ENCODE data around the gene PSMD13. TPM values are rescaled to one million over a fixed set of nuclear protein-coding genes. Genes with fewer than 3 reads are reported as not detected.

Gene PSMD13
- total and polyA plus RNA-seq, 2 of the 13 experiments (the other 11 are each of a cell fraction or from before 2014, with no cell fraction given): 83.0 to 117 TPM

DNA sequence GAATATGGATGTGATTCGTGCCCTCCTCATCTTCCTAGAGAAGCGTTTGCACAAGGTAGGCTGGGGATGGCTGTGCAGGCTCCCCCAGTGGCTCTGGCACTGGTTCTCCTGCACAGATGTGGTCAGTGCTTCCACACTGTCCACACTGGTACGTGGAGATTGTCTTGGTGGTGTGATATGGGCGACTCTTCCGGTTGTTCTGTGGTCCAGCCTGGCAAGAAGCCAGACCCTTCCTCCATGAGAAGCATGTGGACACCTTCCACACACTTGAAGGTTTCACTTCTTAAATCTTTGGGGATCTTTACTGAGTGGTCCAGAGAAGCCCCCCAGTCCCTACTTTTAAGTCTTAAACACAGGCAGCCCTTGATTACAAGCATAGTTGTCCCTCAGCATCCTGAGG lies 25.5 kb upstream of the PSMD13 start (continued):
- TF ChIP-seq, protein P1, sequence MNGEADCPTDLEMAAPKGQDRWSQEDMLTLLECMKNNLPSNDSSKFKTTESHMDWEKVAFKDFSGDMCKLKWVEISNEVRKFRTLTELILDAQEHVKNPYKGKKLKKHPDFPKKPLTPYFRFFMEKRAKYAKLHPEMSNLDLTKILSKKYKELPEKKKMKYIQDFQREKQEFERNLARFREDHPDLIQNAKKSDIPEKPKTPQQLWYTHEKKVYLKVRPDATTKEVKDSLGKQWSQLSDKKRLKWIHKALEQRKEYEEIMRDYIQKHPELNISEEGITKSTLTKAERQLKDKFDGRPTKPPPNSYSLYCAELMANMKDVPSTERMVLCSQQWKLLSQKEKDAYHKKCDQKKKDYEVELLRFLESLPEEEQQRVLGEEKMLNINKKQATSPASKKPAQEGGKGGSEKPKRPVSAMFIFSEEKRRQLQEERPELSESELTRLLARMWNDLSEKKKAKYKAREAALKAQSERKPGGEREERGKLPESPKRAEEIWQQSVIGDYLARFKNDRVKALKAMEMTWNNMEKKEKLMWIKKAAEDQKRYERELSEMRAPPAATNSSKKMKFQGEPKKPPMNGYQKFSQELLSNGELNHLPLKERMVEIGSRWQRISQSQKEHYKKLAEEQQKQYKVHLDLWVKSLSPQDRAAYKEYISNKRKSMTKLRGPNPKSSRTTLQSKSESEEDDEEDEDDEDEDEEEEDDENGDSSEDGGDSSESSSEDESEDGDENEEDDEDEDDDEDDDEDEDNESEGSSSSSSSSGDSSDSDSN (CRISPR knock-in tag; IDR thresholded peaks at IDR 0.05): no peak
- TF ChIP-seq RBFOX2 (IDR thresholded peaks at IDR 0.05; ENCODE audit: low read depth, low read length): no peak
- TF ChIP-seq ZNF605 (CRISPR knock-in tag; IDR thresholded peaks at IDR 0.05): no peak
- TF ChIP-seq ZFP36 (IDR thresholded peaks at IDR 0.05; ENCODE audit: borderline replicate concordance, low read depth, low read length, partially characterized antibody): no peak
- no peak for TF ChIP-seq ZSCAN30 (CRISPR knock-in tag; IDR thresholded peaks at IDR 0.05)
- no peak for TF ChIP-seq ZNF776 (CRISPR knock-in tag; IDR thresholded peaks at IDR 0.05)
- no peak for TF ChIP-seq ZNF550 (CRISPR knock-in tag; IDR thresholded peaks at IDR 0.05; ENCODE audit: borderline replicate concordance)

DNA sequence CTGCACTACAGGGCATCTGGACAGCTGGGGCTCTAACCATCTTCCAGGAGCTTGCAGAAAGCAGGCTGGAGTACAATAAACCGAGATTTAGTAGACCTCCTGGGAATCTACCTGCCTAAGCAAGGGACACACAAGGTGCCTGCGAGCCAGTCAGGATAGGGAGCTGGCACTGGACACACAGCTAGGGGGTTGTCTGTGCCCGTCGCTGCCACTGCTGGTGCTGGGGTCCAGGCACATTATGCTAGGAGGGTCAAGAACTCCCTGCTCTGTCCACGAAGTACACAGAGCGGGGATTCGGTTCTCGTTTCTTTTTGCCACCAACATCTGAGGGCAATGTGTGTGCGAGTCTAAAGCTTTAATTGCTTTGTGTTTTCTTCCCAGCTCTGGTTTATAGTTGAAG lies 25.0 kb upstream of the PSMD13 start:
- in situ Hi-C loops (cut with HindIII; ENCODE audit: extremely low pct_ligation_motif_present, low pct_unique_long_range_greater_than_20kb) (no loop called here), intact Hi-C loops (cut with micrococcal nuclease; ENCODE audit: unreplicated experiment) (no loop called here)
- Histone ChIP-seq H3K36me3 (replicated peaks in 1 of 2; ENCODE audit: control insufficient read depth in 1 of 2, insufficient read depth in 2 of 2, low read length in 2 of 2) (peaks cover 36 to 59% of the 10 kb centered on the region in 2 experiments), H3K4me2 (ENCODE audit: low read depth, low read length) (no peak overlapping the region), H3K4me3 (replicated peaks in 1 of 3; ENCODE audit: insufficient read depth in 1 of 3, low read depth in 2 of 3, low read length in 3 of 3) (no peak overlapping the region), H3K27ac (ENCODE audit: extremely low read length, insufficient read depth, low read length) (no peak overlapping the region), H3K9me3 (ENCODE audit: low read length) (no peaks in the 10 kb centered on the region), H4K20me1 (ENCODE audit: insufficient read depth, low read length) (no peaks in the 10 kb centered on the region; the same call in 1 of the 2 replicates), H2AFZ (ENCODE audit: low read length) (no peak overlapping the region), H3K27me3 (ENCODE audit: control insufficient read depth in 1 of 2, insufficient read depth in 2 of 2, low read length in 2 of 2) (no peaks in the 10 kb centered on the region; a peak in 1 of 5 replicates), H3K79me2 (ENCODE audit: insufficient read depth, low read length) (peaks cover 30% of the 10 kb centered on the region), H3K4me1 (ENCODE audit: insufficient read depth, low read length) (peaks cover 33% of the 10 kb centered on the region), H3K9ac (ENCODE audit: insufficient read depth, low read depth, low read length) (no peak overlapping the region)
- ChIA-PET POLR2A (no interaction called here), CTCF (ENCODE audit: low intra/inter-chr PET ratio, low total read pairs) (no interaction called here)
- DNase-seq (ENCODE audit: low spot score) (no peak), ATAC-seq (no peak), FAIRE-seq (no peak)
- TF ChIP-seq, protein P2, sequence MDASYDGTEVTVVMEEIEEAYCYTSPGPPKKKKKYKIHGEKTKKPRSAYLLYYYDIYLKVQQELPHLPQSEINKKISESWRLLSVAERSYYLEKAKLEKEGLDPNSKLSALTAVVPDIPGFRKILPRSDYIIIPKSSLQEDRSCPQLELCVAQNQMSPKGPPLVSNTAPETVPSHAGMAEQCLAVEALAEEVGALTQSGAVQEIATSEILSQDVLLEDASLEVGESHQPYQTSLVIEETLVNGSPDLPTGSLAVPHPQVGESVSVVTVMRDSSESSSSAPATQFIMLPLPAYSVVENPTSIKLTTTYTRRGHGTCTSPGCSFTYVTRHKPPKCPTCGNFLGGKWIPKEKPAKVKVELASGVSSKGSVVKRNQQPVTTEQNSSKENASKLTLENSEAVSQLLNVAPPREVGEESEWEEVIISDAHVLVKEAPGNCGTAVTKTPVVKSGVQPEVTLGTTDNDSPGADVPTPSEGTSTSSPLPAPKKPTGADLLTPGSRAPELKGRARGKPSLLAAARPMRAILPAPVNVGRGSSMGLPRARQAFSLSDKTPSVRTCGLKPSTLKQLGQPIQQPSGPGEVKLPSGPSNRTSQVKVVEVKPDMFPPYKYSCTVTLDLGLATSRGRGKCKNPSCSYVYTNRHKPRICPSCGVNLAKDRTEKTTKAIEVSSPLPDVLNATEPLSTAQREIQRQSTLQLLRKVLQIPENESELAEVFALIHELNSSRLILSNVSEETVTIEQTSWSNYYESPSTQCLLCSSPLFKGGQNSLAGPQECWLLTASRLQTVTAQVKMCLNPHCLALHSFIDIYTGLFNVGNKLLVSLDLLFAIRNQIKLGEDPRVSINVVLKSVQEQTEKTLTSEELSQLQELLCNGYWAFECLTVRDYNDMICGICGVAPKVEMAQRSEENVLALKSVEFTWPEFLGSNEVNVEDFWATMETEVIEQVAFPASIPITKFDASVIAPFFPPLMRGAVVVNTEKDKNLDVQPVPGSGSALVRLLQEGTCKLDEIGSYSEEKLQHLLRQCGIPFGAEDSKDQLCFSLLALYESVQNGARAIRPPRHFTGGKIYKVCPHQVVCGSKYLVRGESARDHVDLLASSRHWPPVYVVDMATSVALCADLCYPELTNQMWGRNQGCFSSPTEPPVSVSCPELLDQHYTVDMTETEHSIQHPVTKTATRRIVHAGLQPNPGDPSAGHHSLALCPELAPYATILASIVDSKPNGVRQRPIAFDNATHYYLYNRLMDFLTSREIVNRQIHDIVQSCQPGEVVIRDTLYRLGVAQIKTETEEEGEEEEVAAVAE (CRISPR knock-in tag; IDR thresholded peaks at IDR 0.05; ENCODE audit: borderline replicate concordance): no peak
- no peak for TF ChIP-seq ZFP36 (IDR thresholded peaks at IDR 0.05; ENCODE audit: borderline replicate concordance, low read depth, low read length, partially characterized antibody)
- TF ChIP-seq CHCHD3 (CRISPR knock-in tag; IDR thresholded peaks at IDR 0.05): no peak
- TF ChIP-seq SMYD3 (CRISPR knock-in tag; IDR thresholded peaks at IDR 0.05): no peak
- TF ChIP-seq U2AF1 (optimal IDR thresholded peaks at IDR 0.05; ENCODE audit: low read depth, low read length): no peak
- TF ChIP-seq ESRRA (CRISPR knock-in tag; IDR thresholded peaks at IDR 0.05; ENCODE audit: low read depth): no peak
- TF ChIP-seq MTF1 (CRISPR knock-in tag; IDR thresholded peaks at IDR 0.05): no peak
- 100% methylated on average over 5 of the region's 9 CpGs for WGBS (ENCODE audit: low lambda C conversion rate)
- BruUV-seq (replicated peaks): no TSS peak

Measured in HepG2 (cell line).